ENCODE measurements around the gene FRRS1.

Gene FRRS1

GRCh38 chr1:99727575-99728185 is 38.8 kb downstream of the FRRS1 start:
- H3K4me3 ChIP-seq (ENCODE audit: low read length in 2 of 2), result no peak overlapping the region
- H4K91ac ChIP-seq (ENCODE audit: low read depth, low read length, poor library complexity), result no peak overlapping the region
- no peak overlapping the region for H2AK5ac ChIP-seq (ENCODE audit: low read depth, low read length)
- no peak overlapping the region for H2BK15ac ChIP-seq (ENCODE audit: low read length)
- H2BK120ac ChIP-seq (ENCODE audit: low read depth, low read length), result no peak overlapping the region
- no peak for DNase-seq (ENCODE audit: low spot score)
- H4K8ac ChIP-seq (ENCODE audit: low read depth, low read length), result no peak overlapping the region
- H2BK12ac ChIP-seq (ENCODE audit: low read length), result no peak overlapping the region
- no peak overlapping the region for H3K4me2 ChIP-seq (ENCODE audit: insufficient read depth, low read length, poor library complexity, severe bottlenecking)
- no peaks in the 10 kb centered on the region for H3K79me1 ChIP-seq (ENCODE audit: low read depth, low read length)
- H3K27me3 ChIP-seq (ENCODE audit: control insufficient read depth in 3 of 3, insufficient read depth in 3 of 3, low read depth in 1 of 3, low read length in 3 of 3), result no peaks in the 10 kb centered on the region
- H2AFZ ChIP-seq (ENCODE audit: low read length), result no peak overlapping the region
- no CpG with 5 or more reads among the region's 4 CpGs for WGBS, 2 donors (ENCODE audit: extremely low coverage in 2 of 2, insufficient read length in 2 of 2, insufficient replicate concordance in 1 of 2)
- no peak overlapping the region for H2BK5ac ChIP-seq (ENCODE audit: low read length)
- no peaks in the 10 kb centered on the region for H3K9me3 ChIP-seq (replicated peaks in 1 of 2; ENCODE audit: control insufficient read depth in 2 of 2, insufficient read depth in 1 of 2, low read depth in 1 of 2, low read length in 2 of 2)
- no peak overlapping the region for H3K9ac ChIP-seq (ENCODE audit: low read depth, low read length, poor library complexity)
- H3K23ac ChIP-seq (ENCODE audit: low read depth, low read length, poor library complexity), result no peak overlapping the region
- no peak overlapping the region for H3K18ac ChIP-seq (ENCODE audit: low read length)
- no peak overlapping the region for H3K14ac ChIP-seq (ENCODE audit: low read length)
- peaks cover 0 to 3% of the 10 kb centered on the region in 2 donors for H3K36me3 ChIP-seq (replicated peaks in 1 of 2; ENCODE audit: control insufficient read depth in 2 of 2, insufficient read depth in 2 of 2, low read length in 2 of 2)
- peaks cover 3 to 11% of the 10 kb centered on the region in 2 donors for H3K4me1 ChIP-seq (ENCODE audit: control insufficient read depth in 2 of 2, insufficient read depth in 1 of 2, low read depth in 1 of 2, low read length in 2 of 2)
- H3K4ac ChIP-seq (ENCODE audit: low read length), result no peak overlapping the region
- H3K27ac ChIP-seq (replicated peaks; ENCODE audit: low read length), result no peak overlapping the region

GRCh38 chr1:99726818-99727217 is 39.6 kb downstream of the FRRS1 start:
- no CpG with 5 or more reads among the region's 2 CpGs for WGBS, 2 donors (ENCODE audit: extremely low coverage in 2 of 2, insufficient read length in 2 of 2, insufficient replicate concordance in 1 of 2)
- Histone ChIP-seq H4K8ac (ENCODE audit: low read depth, low read length) (no peak overlapping the region), H3K4me1 (ENCODE audit: control insufficient read depth in 2 of 2, insufficient read depth in 1 of 2, low read depth in 1 of 2, low read length in 2 of 2) (peaks cover 3 to 11% of the 10 kb centered on the region in 2 donors), H3K79me1 (ENCODE audit: low read depth, low read length) (no peaks in the 10 kb centered on the region), H3K4me3 (ENCODE audit: low read length in 2 of 2) (no peak overlapping the region), H3K18ac (ENCODE audit: low read length) (no peak overlapping the region), H2BK120ac (ENCODE audit: low read depth, low read length) (no peak overlapping the region), H3K4ac (ENCODE audit: low read length) (no peak overlapping the region), H3K9me3 (replicated peaks in 1 of 2; ENCODE audit: control insufficient read depth in 2 of 2, insufficient read depth in 1 of 2, low read depth in 1 of 2, low read length in 2 of 2) (no peaks in the 10 kb centered on the region), H2BK15ac (ENCODE audit: low read length) (no peak overlapping the region), H3K23ac (ENCODE audit: low read depth, low read length, poor library complexity) (no peak overlapping the region), H3K4me2 (ENCODE audit: insufficient read depth, low read length, poor library complexity, severe bottlenecking) (no peak overlapping the region), H4K91ac (ENCODE audit: low read depth, low read length, poor library complexity) (no peak overlapping the region), H3K9ac (ENCODE audit: low read depth, low read length, poor library complexity) (no peak overlapping the region), H3K27me3 (ENCODE audit: control insufficient read depth in 3 of 3, insufficient read depth in 3 of 3, low read depth in 1 of 3, low read length in 3 of 3) (no peaks in the 10 kb centered on the region), H2AK5ac (ENCODE audit: low read depth, low read length) (no peak overlapping the region), H3K14ac (ENCODE audit: low read length) (no peak overlapping the region), H3K27ac (replicated peaks; ENCODE audit: low read length) (no peak overlapping the region), H2BK12ac (ENCODE audit: low read length) (no peak overlapping the region), H2AFZ (ENCODE audit: low read length) (no peak overlapping the region), H2BK5ac (ENCODE audit: low read length) (no peak overlapping the region), H3K36me3 (replicated peaks in 1 of 2; ENCODE audit: control insufficient read depth in 2 of 2, insufficient read depth in 2 of 2, low read length in 2 of 2) (peaks cover 0 to 3% of the 10 kb centered on the region in 2 donors)
- no peak for DNase-seq (ENCODE audit: low spot score)

- H3K4me3 ChIP-seq (ENCODE audit: low read length in 2 of 2), result no peak overlapping the region
- no peak overlapping the region for H2BK12ac ChIP-seq (ENCODE audit: low read length)
- no peak overlapping the region for H4K8ac ChIP-seq (ENCODE audit: low read depth, low read length)
- H2BK120ac ChIP-seq (ENCODE audit: low read depth, low read length), result no peak overlapping the region
- peaks cover 0 to 3% of the 10 kb centered on the region in 2 donors for H3K36me3 ChIP-seq (replicated peaks in 1 of 2; ENCODE audit: control insufficient read depth in 2 of 2, insufficient read depth in 2 of 2, low read length in 2 of 2)
- peaks cover 3 to 11% of the 10 kb centered on the region in 2 donors for H3K4me1 ChIP-seq (ENCODE audit: control insufficient read depth in 2 of 2, insufficient read depth in 1 of 2, low read depth in 1 of 2, low read length in 2 of 2)
- H3K27me3 ChIP-seq (ENCODE audit: control insufficient read depth in 3 of 3, insufficient read depth in 3 of 3, low read depth in 1 of 3, low read length in 3 of 3), result no peaks in the 10 kb centered on the region
- no peak overlapping the region for H3K9ac ChIP-seq (ENCODE audit: low read depth, low read length, poor library complexity)
- no peak overlapping the region for H2AK5ac ChIP-seq (ENCODE audit: low read depth, low read length)
- DNase-seq (ENCODE audit: low spot score), result no peak
- H3K27ac ChIP-seq (replicated peaks; ENCODE audit: low read length), result no peak overlapping the region
- H3K79me1 ChIP-seq (ENCODE audit: low read depth, low read length), result no peaks in the 10 kb centered on the region
- H3K9me3 ChIP-seq (replicated peaks in 1 of 2; ENCODE audit: control insufficient read depth in 2 of 2, insufficient read depth in 1 of 2, low read depth in 1 of 2, low read length in 2 of 2), result no peaks in the 10 kb centered on the region
- no peak overlapping the region for H3K14ac ChIP-seq (ENCODE audit: low read length)
- H3K23ac ChIP-seq (ENCODE audit: low read depth, low read length, poor library complexity), result no peak overlapping the region
- H4K91ac ChIP-seq (ENCODE audit: low read depth, low read length, poor library complexity), result no peak overlapping the region
- H3K4ac ChIP-seq (ENCODE audit: low read length), result no peak overlapping the region
- no CpG with 5 or more reads among the region's 1 CpG for WGBS, 2 donors (ENCODE audit: extremely low coverage in 2 of 2, insufficient read length in 2 of 2, insufficient replicate concordance in 1 of 2)
- no peak overlapping the region for H2AFZ ChIP-seq (ENCODE audit: low read length)
- H2BK5ac ChIP-seq (ENCODE audit: low read length), result no peak overlapping the region
- H3K4me2 ChIP-seq (ENCODE audit: insufficient read depth, low read length, poor library complexity, severe bottlenecking), result no peak overlapping the region
- no peak overlapping the region for H3K18ac ChIP-seq (ENCODE audit: low read length)
- no peak overlapping the region for H2BK15ac ChIP-seq (ENCODE audit: low read length)
These were observed 40.0 kb downstream of the FRRS1 start for GRCh38 chr1:99726407-99726806.

GRCh38 chr1:99725996-99726395 is 40.4 kb downstream of the FRRS1 start:
- H2BK5ac ChIP-seq (ENCODE audit: low read length), result no peak overlapping the region
- H3K9me3 ChIP-seq (replicated peaks in 1 of 2; ENCODE audit: control insufficient read depth in 2 of 2, insufficient read depth in 1 of 2, low read depth in 1 of 2, low read length in 2 of 2), result no peaks in the 10 kb centered on the region
- DNase-seq (ENCODE audit: low spot score), result no peak
- peaks cover 3 to 11% of the 10 kb centered on the region in 2 donors for H3K4me1 ChIP-seq (ENCODE audit: control insufficient read depth in 2 of 2, insufficient read depth in 1 of 2, low read depth in 1 of 2, low read length in 2 of 2)
- H3K27me3 ChIP-seq (ENCODE audit: control insufficient read depth in 3 of 3, insufficient read depth in 3 of 3, low read depth in 1 of 3, low read length in 3 of 3), result no peaks in the 10 kb centered on the region
- H2BK120ac ChIP-seq (ENCODE audit: low read depth, low read length), result no peak overlapping the region
- no peak overlapping the region for H2AK5ac ChIP-seq (ENCODE audit: low read depth, low read length)
- H3K18ac ChIP-seq (ENCODE audit: low read length), result no peak overlapping the region
- H4K8ac ChIP-seq (ENCODE audit: low read depth, low read length), result no peak overlapping the region
- no peak overlapping the region for H3K9ac ChIP-seq (ENCODE audit: low read depth, low read length, poor library complexity)
- H2AFZ ChIP-seq (ENCODE audit: low read length), result no peak overlapping the region
- peaks cover 0 to 3% of the 10 kb centered on the region in 2 donors for H3K36me3 ChIP-seq (replicated peaks in 1 of 2; ENCODE audit: control insufficient read depth in 2 of 2, insufficient read depth in 2 of 2, low read length in 2 of 2)
- no peak overlapping the region for H2BK12ac ChIP-seq (ENCODE audit: low read length)
- no peaks in the 10 kb centered on the region for H3K79me1 ChIP-seq (ENCODE audit: low read depth, low read length)
- no peak overlapping the region for H3K4me2 ChIP-seq (ENCODE audit: insufficient read depth, low read length, poor library complexity, severe bottlenecking)
- no peak overlapping the region for H3K23ac ChIP-seq (ENCODE audit: low read depth, low read length, poor library complexity)
- H3K14ac ChIP-seq (ENCODE audit: low read length), result no peak overlapping the region
- H3K4ac ChIP-seq (ENCODE audit: low read length), result no peak overlapping the region
- no peak overlapping the region for H3K4me3 ChIP-seq (ENCODE audit: low read length in 2 of 2)
- no peak overlapping the region for H4K91ac ChIP-seq (ENCODE audit: low read depth, low read length, poor library complexity)
- no CpG with 5 or more reads among the region's 4 CpGs for WGBS, 2 donors (ENCODE audit: extremely low coverage in 2 of 2, insufficient read length in 2 of 2, insufficient replicate concordance in 1 of 2)
- no peak overlapping the region for H2BK15ac ChIP-seq (ENCODE audit: low read length)
- H3K27ac ChIP-seq (replicated peaks; ENCODE audit: low read length), result no peak overlapping the region

Data from neuronal stem cell (in vitro differentiated cells).